Measurements from ENCODE around the gene HSPH1.

HSPH1 gene

DNA sequence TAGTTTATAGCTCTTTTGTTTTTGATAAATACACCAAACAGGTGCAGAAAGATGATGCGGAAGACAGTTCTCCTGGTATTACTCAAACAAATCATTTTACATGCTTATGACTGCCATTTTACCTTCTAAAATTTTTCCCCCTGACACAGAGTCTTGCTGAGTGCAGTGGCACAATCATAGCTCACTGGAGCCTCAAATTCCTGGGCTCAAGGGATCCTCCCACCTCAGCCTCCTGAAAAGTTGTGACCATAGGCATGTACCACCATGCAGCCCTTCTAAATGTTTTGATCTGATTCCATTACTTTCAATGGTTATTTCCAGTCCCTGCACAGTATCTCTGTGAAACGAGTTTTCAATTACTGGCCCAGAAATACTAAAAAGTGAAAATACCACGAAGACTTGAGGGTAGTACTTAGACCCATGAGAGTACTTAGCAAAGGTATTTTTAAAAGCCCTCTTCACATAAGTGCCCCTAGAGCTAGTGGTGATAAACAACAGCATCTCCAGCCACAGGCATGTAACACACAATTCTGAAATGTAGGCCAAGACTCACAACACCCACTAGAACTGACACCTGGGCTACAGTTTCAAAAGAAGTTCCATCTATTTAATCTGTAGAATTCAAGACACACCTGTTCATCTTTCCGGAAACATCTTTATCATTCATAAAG is 11.3 kb downstream of the HSPH1 start:
- TF ChIP-seq, protein P1, sequence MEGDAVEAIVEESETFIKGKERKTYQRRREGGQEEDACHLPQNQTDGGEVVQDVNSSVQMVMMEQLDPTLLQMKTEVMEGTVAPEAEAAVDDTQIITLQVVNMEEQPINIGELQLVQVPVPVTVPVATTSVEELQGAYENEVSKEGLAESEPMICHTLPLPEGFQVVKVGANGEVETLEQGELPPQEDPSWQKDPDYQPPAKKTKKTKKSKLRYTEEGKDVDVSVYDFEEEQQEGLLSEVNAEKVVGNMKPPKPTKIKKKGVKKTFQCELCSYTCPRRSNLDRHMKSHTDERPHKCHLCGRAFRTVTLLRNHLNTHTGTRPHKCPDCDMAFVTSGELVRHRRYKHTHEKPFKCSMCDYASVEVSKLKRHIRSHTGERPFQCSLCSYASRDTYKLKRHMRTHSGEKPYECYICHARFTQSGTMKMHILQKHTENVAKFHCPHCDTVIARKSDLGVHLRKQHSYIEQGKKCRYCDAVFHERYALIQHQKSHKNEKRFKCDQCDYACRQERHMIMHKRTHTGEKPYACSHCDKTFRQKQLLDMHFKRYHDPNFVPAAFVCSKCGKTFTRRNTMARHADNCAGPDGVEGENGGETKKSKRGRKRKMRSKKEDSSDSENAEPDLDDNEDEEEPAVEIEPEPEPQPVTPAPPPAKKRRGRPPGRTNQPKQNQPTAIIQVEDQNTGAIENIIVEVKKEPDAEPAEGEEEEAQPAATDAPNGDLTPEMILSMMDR (IDR thresholded peaks at IDR 0.05; ENCODE audit: low read depth, low read length) = no peak
- no peak overlapping the region for H3K4me3 ChIP-seq (ENCODE audit: low read depth, low read length)

- TF ChIP-seq, protein P1 (IDR thresholded peaks at IDR 0.05; ENCODE audit: low read depth, low read length) = no peak
- H3K4me3 ChIP-seq (ENCODE audit: low read depth, low read length) = no peak overlapping the region
Measured at GRCh38 chr13:31149604-31150003, 12.1 kb downstream of the HSPH1 start.

GRCh38 chr13:31145417-31145816 is 16.3 kb downstream of the HSPH1 start:
- TF ChIP-seq, protein P1 (IDR thresholded peaks at IDR 0.05; ENCODE audit: low read depth, low read length) = no peak
- no peak overlapping the region for H3K4me3 ChIP-seq (ENCODE audit: low read depth, low read length)

GRCh38 chr13:31138515-31138914 is 23.2 kb downstream of the HSPH1 start:
- no peak overlapping the region for H3K4me3 ChIP-seq (ENCODE audit: low read depth, low read length)
- TF ChIP-seq, protein P1 (IDR thresholded peaks at IDR 0.05; ENCODE audit: low read depth, low read length) = no peak

GRCh38 chr13:31136724-31137123 is 25.0 kb downstream of the HSPH1 start:
- no peak overlapping the region for H3K4me3 ChIP-seq (ENCODE audit: low read depth, low read length)
- TF ChIP-seq, protein P1 (IDR thresholded peaks at IDR 0.05; ENCODE audit: low read depth, low read length) = no peak

DNA sequence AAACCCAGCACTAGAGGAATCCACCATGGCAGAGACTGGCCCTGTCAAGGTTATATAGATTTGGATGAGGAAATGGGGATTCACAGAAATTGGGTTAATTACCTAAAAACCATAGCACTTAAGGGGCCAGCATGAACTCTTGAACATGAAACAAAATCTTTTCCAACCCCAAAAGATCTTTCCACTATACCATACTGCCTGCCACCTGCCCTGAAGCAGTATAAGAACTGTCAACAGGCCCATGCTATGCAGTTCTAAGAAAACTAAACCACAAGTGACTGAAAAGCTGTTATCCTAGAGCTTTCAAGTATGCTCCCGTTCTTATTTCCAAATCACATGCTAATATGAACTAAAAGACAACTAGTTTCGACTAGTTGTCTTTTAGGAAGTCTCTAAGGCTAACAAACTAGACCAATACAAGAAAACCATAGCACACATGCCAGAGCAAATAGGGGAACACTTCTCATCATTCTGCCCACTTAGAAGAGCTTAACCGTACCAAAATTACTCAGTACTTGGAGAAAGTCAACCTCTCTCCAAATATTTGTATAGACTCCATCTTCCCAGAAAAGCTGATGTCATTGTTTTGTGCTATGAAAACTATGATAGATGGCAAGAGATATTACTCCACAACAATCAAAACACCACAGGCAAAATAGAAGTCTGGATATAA is 27.5 kb downstream of the HSPH1 start:
- TF ChIP-seq, protein P1 (IDR thresholded peaks at IDR 0.05; ENCODE audit: low read depth, low read length) = no peak
- H3K4me3 ChIP-seq (ENCODE audit: low read depth, low read length) = no peak overlapping the region

DNA sequence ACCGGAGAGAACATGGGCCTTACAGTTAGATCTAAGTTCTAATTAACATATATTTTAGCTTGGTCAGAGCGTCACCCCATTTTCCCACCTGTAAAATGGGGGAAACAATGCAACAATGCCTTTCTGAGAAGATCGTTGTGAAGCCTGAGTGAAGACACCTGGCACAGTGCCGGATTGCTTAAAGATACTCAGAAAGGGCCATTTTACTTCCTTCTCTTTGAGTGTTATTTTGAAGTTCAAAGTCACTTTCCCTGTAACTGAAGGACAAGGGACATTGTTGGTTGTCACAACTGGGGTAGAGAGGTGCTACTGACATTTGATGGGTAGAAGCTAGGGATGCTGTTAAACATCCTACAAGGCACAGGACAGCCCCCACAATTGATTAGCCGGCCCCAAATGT is 28.1 kb downstream of the HSPH1 start:
- H3K4me3 ChIP-seq (ENCODE audit: low read depth, low read length) = no peak overlapping the region
- TF ChIP-seq, protein P1 (IDR thresholded peaks at IDR 0.05; ENCODE audit: low read depth, low read length) = no peak
